Measurements from ENCODE around the gene COQ10B.

DNA sequence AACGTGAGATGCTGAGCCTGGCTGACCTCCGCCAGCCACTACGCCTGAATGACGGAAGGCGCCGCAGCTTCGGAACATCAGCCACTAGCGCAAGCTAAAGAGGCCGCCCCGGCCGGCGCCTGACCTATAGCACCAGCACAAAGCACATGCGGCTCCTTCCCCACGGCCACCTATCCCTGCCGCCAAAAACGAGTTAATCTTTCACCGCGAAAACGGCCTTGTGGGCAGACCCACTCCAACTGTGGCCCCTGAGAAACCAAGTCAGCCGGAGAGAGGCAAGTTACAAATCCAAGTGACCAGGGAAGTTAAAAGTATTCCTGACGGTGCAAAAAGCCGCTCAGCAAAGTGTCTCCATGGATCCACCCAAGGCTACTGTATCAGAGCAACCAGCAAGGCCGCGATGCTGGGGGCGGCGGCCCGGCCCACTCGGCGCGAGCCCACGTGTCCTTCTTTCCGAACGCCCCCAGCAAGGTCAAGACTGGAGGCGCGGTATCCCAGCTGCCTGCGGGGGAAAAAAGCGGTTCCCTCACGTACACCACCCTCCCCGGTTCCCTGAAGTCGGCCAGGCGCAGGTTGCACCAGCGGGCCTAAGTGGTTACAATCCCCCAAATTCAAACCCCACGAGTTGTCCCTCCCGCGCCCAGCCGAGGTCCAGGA is 45.7 kb downstream of the COQ10B start:
- TF ChIP-seq POLR2AphosphoS5 (IDR thresholded peaks at IDR 0.05; ENCODE audit: low read depth, low read length) (no peak), CTCF (IDR thresholded peaks at IDR 0.05) (no peak)
- TF ChIP-seq, protein P1, sequence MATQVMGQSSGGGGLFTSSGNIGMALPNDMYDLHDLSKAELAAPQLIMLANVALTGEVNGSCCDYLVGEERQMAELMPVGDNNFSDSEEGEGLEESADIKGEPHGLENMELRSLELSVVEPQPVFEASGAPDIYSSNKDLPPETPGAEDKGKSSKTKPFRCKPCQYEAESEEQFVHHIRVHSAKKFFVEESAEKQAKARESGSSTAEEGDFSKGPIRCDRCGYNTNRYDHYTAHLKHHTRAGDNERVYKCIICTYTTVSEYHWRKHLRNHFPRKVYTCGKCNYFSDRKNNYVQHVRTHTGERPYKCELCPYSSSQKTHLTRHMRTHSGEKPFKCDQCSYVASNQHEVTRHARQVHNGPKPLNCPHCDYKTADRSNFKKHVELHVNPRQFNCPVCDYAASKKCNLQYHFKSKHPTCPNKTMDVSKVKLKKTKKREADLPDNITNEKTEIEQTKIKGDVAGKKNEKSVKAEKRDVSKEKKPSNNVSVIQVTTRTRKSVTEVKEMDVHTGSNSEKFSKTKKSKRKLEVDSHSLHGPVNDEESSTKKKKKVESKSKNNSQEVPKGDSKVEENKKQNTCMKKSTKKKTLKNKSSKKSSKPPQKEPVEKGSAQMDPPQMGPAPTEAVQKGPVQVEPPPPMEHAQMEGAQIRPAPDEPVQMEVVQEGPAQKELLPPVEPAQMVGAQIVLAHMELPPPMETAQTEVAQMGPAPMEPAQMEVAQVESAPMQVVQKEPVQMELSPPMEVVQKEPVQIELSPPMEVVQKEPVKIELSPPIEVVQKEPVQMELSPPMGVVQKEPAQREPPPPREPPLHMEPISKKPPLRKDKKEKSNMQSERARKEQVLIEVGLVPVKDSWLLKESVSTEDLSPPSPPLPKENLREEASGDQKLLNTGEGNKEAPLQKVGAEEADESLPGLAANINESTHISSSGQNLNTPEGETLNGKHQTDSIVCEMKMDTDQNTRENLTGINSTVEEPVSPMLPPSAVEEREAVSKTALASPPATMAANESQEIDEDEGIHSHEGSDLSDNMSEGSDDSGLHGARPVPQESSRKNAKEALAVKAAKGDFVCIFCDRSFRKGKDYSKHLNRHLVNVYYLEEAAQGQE (IDR thresholded peaks at IDR 0.05; ENCODE audit: insufficient read depth in 1 of 2, low read depth in 2 of 2, low read length in 1 of 2) = no peak

Data from Panc1 (cell line).